Chondrocyte (in vitro differentiated cells): ENCODE results near the gene MED16. TPM values are rescaled to one million over a fixed set of nuclear protein-coding genes. Genes with fewer than 3 reads are reported as not detected.

ENCODE experiments used
- DNase-seq: peaks from one replicate; pipeline ENCODE4 v3.0.0; 2021; ENCODE audit warnings: mixed read lengths, low spot score
- H3K27ac Mint-ChIP-seq: one replicate; pipeline ENCODE4 v1.8.0; 2021; ENCODE audit warnings: mild to moderate bottlenecking, moderate library complexity, mixed read lengths; ENCODE audit not compliant: unreplicated experiment
- H3K27me3 Mint-ChIP-seq: 2 replicates; pipeline ENCODE4 v1.8.0; 2021; ENCODE audit warnings: low read depth, mixed read lengths
- H3K36me3 Mint-ChIP-seq: 2 replicates; pipeline ENCODE4 v1.8.0; 2021; ENCODE audit warnings: low read depth, mixed read lengths
- H3K4me1 Mint-ChIP-seq: 2 replicates; pipeline ENCODE4 v1.8.0; 2021; ENCODE audit warnings: low read depth, mild to moderate bottlenecking, mixed read lengths
- H3K4me3 Mint-ChIP-seq: one replicate; pipeline ENCODE4 v1.8.0; 2021; ENCODE audit warnings: mild to moderate bottlenecking, moderate library complexity, mixed read lengths; ENCODE audit not compliant: unreplicated experiment
- H3K9me3 Mint-ChIP-seq: 2 replicates; pipeline ENCODE4 v1.8.0; 2021; ENCODE audit warnings: low read depth, mixed read lengths
- total RNA-seq: library from RNA; stranded (reverse); gene quantifications from 3 replicates; pipeline ENCODE4 v1.2.1, GENCODE V29; 2021
- TF ChIP-seq, protein P1 (sequence below): fragments of 200-600 bp; sonication (generic); IDR thresholded peaks from 2 replicates; pipeline ENCODE4 v1.5.0; 2021; ENCODE audit warnings: antibody characterized with exemption, mild to moderate bottlenecking, moderate library complexity

MED16 gene
- total RNA-seq, 1 donor from 2014 or later, result 47.0 TPM

DNA sequence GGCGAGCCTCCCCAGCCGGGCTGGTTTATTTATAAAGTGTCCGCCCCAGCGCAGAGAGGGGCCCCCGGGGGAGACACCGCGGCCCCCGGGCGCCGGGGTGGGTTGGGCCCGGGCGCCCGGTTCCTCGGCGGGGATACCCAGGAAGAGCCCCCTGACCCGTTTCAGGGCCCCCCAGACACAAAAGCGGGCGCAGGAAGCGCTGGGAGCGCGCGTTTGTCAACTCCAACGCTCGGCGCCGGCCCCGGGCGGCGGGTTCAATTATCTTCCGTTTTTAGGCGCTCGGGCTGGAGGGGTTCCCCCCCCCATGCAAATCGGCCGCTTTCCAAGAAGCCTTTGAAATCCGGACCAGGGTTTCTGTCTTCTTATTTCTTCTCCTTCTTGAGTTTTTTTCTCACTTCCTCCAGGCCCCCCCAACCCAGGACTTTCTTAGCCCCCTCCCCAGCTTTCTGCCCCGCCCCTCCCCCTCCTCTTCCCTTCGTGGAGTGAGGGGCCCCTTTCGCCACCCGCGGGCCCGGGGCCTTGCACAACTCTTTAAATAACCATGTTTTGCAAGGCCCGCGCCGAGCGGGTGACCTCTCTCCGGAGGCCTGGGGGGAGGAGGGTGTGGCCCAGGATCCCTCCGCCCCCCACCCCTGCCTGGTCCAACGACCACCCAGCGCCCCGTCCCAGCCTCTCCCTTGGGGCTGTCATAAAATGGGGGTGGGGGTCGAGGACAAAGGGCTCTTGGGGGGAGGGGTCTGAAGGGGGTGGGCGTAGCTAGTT lies 33.8 kb upstream of the MED16 start:
- Mint-ChIP-seq H3K4me3 (peak overlapping the region; percentile 71), H3K27ac (no peak overlapping the region), H3K36me3 (no peaks in the 10 kb centered on the region), H3K27me3 (no peaks in the 10 kb centered on the region), H3K9me3 (no peaks in the 10 kb centered on the region), H3K4me1 (peaks cover 3% of the 10 kb centered on the region)
- TF ChIP-seq, protein P1, sequence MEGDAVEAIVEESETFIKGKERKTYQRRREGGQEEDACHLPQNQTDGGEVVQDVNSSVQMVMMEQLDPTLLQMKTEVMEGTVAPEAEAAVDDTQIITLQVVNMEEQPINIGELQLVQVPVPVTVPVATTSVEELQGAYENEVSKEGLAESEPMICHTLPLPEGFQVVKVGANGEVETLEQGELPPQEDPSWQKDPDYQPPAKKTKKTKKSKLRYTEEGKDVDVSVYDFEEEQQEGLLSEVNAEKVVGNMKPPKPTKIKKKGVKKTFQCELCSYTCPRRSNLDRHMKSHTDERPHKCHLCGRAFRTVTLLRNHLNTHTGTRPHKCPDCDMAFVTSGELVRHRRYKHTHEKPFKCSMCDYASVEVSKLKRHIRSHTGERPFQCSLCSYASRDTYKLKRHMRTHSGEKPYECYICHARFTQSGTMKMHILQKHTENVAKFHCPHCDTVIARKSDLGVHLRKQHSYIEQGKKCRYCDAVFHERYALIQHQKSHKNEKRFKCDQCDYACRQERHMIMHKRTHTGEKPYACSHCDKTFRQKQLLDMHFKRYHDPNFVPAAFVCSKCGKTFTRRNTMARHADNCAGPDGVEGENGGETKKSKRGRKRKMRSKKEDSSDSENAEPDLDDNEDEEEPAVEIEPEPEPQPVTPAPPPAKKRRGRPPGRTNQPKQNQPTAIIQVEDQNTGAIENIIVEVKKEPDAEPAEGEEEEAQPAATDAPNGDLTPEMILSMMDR, result no peak
- DNase-seq, result no peak

DNA sequence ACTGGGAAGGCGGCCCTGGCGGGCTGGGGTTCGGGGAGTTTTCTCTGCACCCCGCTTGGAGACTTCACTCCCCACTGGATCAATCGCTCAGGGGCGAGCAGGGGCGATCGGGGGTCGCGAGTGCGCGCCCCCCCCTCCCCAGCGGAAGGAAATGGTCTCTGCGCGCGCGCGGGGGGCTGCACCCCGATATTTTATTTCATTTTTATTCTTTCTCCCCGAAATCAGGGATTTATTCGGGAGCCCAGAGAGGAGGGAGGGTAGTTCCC lies 33.3 kb upstream of the MED16 start:
- no peak for DNase-seq
- H3K36me3 Mint-ChIP-seq, result no peaks in the 10 kb centered on the region
- peaks cover 7% of the 10 kb centered on the region for H3K4me1 Mint-ChIP-seq
- H3K4me3 Mint-ChIP-seq, result peak overlapping the region; percentile 71
- TF ChIP-seq, protein P1, result no peak
- no peaks in the 10 kb centered on the region for H3K9me3 Mint-ChIP-seq
- peaks cover 2% of the 10 kb centered on the region for H3K27me3 Mint-ChIP-seq
- H3K27ac Mint-ChIP-seq, result no peak overlapping the region

DNA sequence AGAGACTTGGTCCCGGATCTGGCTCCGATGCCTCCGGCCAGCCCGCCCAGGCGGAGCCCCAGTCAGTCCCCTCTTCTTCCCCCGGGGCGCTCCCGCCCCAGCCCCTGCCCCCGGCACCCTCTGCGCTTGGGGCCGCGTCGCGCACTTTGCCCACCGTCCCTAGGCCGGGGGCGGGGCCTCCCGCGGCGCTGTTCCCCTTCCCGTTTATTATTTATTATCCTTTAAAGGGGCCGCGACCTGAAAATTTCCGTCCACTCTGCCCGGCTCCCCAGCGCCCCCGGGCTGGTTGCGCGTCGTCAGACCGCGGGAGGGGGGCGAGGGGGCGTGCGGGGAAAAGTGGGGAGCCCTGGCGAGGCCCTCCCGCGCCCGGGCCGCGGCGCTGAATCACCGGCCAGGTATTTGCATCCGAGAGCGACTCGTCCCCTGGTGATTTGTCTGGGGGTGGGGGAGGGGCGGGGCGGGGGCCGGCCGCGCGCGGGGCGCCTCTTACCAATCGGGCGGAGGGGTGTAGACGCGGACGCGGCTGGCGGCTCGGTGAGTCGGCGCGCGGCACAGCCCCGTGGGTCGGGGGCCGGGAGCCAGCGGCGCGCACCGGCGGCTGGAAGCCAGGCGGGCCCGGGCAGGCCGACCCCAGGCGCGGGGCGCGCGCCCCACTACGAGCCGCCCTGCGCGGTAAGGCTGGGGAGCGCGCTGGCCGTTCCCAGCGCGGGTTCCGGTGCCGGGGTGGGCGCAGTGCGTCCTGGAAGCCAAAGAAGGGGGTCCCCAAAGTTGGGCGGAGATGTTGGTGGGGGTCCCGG lies 32.7 kb upstream of the MED16 start, which contains the start of gene ARID3A:
ARID3A (plus strand) TSS at position 510 of the 797 bp plus-strand sequence. CDS start 3,494 bp downstream, outside the sequence.
- Mint-ChIP-seq H3K27ac (no peak within 1 kb of the TSS), H3K27me3 (peaks cover 2% of the 10 kb centered on the region), H3K36me3 (no peaks in the 10 kb centered on the region), H3K4me1 (peaks cover 8% of the 10 kb centered on the region), H3K9me3 (no peaks in the 10 kb centered on the region), H3K4me3 (peak within 1 kb of the TSS; percentile 71)
- peak; percentile 88 for DNase-seq
- TF ChIP-seq, protein P1, result no peak

GRCh38 chr19:925087-925525 lies 32.1 kb upstream of the MED16 start:
- Mint-ChIP-seq H3K36me3 (no peaks in the 10 kb centered on the region), H3K4me3 (peak overlapping the region; percentile 68), H3K27me3 (peaks cover 4% of the 10 kb centered on the region), H3K4me1 (peaks cover 8% of the 10 kb centered on the region), H3K9me3 (no peaks in the 10 kb centered on the region), H3K27ac (no peak overlapping the region)
- TF ChIP-seq, protein P1, result no peak
- peak; percentile 82 for DNase-seq

DNA sequence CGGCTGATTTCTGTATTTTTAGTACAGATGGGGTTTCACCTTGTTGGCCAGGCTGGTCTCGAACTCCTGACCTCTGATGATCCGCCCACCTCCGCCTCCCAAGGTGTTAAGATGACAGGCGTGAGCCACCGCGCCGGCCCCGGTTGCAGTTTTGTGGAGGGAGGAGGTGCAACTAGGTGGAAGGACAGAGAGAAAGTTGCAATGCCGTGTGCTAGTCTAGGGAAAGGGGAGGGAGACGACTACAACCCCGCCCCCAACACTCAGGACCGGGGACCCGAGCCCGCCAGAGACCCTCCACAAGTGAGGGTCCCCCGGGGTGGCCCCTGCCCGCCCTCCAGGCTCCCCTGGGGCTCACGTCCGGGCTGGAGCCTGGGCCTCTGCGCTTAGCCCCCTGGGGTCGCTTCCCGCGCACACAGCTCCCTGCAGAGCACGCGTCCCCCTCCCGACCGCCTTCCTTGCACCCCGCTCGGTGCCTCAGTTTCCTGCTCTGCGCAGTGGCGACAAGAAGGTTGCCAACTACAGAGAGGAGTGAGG lies 31.6 kb upstream of the MED16 start:
- TF ChIP-seq, protein P1, result no peak
- peaks cover 4% of the 10 kb centered on the region for H3K27me3 Mint-ChIP-seq
- H3K4me1 Mint-ChIP-seq, result peaks cover 8% of the 10 kb centered on the region
- DNase-seq, result no peak
- H3K36me3 Mint-ChIP-seq, result no peaks in the 10 kb centered on the region
- H3K4me3 Mint-ChIP-seq, result peak overlapping the region; percentile 68
- H3K9me3 Mint-ChIP-seq, result no peaks in the 10 kb centered on the region
- H3K27ac Mint-ChIP-seq, result no peak overlapping the region
